T-helper 1 cell (primary cell): ENCODE measurements around the gene ZSCAN10.
"Not testable (repeated sequence)": the region's sequence is repeated elsewhere in the genome, so short reads cannot be mapped to it uniquely, and the experiment has no call there.

Experiments
- DNase-seq, 5 donors: peaks; one replicate each; pipeline ENCODE4 v3.0.0-alpha.2; 2012 to 2020
- total RNA-seq, 4 donors: gene quantifications; one replicate each; lab custom pipeline; 2026; lab: John Stamatoyannopoulos, UW

The ZSCAN10 gene
- 0 to 0.15 (median 0.10) reads per million in 4 donors for total RNA-seq

- no peak for DNase-seq
Observed at GRCh38 chr16:3098459-3099394, at the start of gene ZSCAN10. Gene ZSCAN10, minus strand, starts transcription at chr16:3099294. Its CDS starts 6,357 bp downstream, at chr16:3092937.

GRCh38 chr16:3148256-3149192, 49.4 kb upstream of the ZSCAN10 start:
- DNase-seq: no peak

- no peak for DNase-seq
Observed at GRCh38 chr16:3147757-3148104, 48.6 kb upstream of the ZSCAN10 start.

GRCh38 chr16:3147046-3147756, 48.1 kb upstream of the ZSCAN10 start:
- no peak for DNase-seq

- no peak for DNase-seq
Observed at GRCh38 chr16:3145660-3146059, 46.6 kb upstream of the ZSCAN10 start.

- no peak for DNase-seq
Observed at GRCh38 chr16:3145151-3145550, 46.1 kb upstream of the ZSCAN10 start.

GRCh38 chr16:3144321-3144983, 45.4 kb upstream of the ZSCAN10 start:
- no peak for DNase-seq

GRCh38 chr16:3143598-3144320, 44.7 kb upstream of the ZSCAN10 start:
- DNase-seq: no peak

- DNase-seq: no peak
Observed at GRCh38 chr16:3143189-3143588, 44.1 kb upstream of the ZSCAN10 start.

GRCh38 chr16:3142770-3143169, 43.7 kb upstream of the ZSCAN10 start:
- DNase-seq: no peak

GRCh38 chr16:3142327-3142726, 43.2 kb upstream of the ZSCAN10 start:
- DNase-seq: no peak

GRCh38 chr16:3141781-3142311, 42.8 kb upstream of the ZSCAN10 start:
- no peak for DNase-seq

- no peak for DNase-seq
Observed at GRCh38 chr16:3140603-3141427, 41.7 kb upstream of the ZSCAN10 start.

- DNase-seq: not testable (repeated sequence)
Observed at GRCh38 chr16:3139561-3139960, 40.5 kb upstream of the ZSCAN10 start.

GRCh38 chr16:3138823-3139426, 39.8 kb upstream of the ZSCAN10 start:
- no peak for DNase-seq

GRCh38 chr16:3138342-3138741, 39.2 kb upstream of the ZSCAN10 start:
- no peak for DNase-seq

- no peak for DNase-seq
Observed at GRCh38 chr16:3137267-3137666, 38.2 kb upstream of the ZSCAN10 start.

- DNase-seq: no peak
Observed at GRCh38 chr16:3135126-3135715, 36.1 kb upstream of the ZSCAN10 start.
